Measurements from ENCODE around the gene SPAG6. TPM values are rescaled to one million over a fixed set of nuclear protein-coding genes. Genes with fewer than 3 reads are reported as not detected.

The SPAG6 gene
- total and polyA plus RNA-seq, 2 experiments from 2014 or later: 0.21 TPM; not detected in 1

- DNase-seq (ENCODE audit: low spot score) (peak; percentile 45), ATAC-seq (no peak)
- H2AFZ ChIP-seq: no peak overlapping the region
- peaks cover 33% of the 10 kb centered on the region for H3F3A ChIP-seq (replicated peaks; ENCODE audit: low read depth)
- Mint-ChIP-seq H3K36me3 (ENCODE audit: low read depth) (peaks cover 3% of the 10 kb centered on the region; the same call in 2 of the 3 replicates), H3K9me3 (peaks cover 8% of the 10 kb centered on the region), H3K27me3 (ENCODE audit: insufficient read depth, low read depth, poor library complexity) (peaks cover 79% of the 10 kb centered on the region), H3K27ac (no peak overlapping the region), H3K4me3 (peak overlapping the region; percentile 28; the same call in 2 of the 3 replicates), H3K4me1 (peaks cover 42% of the 10 kb centered on the region)
- 0 out of 2 replicates have a peak, but pooled peaks cover 4% of the 10 kb centered on the region for H3K79me2 ChIP-seq (replicated peaks; ENCODE audit: insufficient read depth)
- H3K27me3 ChIP-seq (ENCODE audit: insufficient read depth): peaks cover 81% of the 10 kb centered on the region
- peaks cover 62% of the 10 kb centered on the region for H3K4me1 ChIP-seq (ENCODE audit: insufficient read depth)
- H3K4me2 ChIP-seq: peak overlapping the region; percentile 82
- H3K4me3 ChIP-seq: 0 out of 2 replicates have a peak overlapping the region, but pooled peaks have one; percentile 55
- H3K9me2 ChIP-seq (ENCODE audit: insufficient read depth): no peaks in the 10 kb centered on the region
- no peak overlapping the region for H3K27ac ChIP-seq (ENCODE audit: low read depth)
- TF ChIP-seq, protein P1, sequence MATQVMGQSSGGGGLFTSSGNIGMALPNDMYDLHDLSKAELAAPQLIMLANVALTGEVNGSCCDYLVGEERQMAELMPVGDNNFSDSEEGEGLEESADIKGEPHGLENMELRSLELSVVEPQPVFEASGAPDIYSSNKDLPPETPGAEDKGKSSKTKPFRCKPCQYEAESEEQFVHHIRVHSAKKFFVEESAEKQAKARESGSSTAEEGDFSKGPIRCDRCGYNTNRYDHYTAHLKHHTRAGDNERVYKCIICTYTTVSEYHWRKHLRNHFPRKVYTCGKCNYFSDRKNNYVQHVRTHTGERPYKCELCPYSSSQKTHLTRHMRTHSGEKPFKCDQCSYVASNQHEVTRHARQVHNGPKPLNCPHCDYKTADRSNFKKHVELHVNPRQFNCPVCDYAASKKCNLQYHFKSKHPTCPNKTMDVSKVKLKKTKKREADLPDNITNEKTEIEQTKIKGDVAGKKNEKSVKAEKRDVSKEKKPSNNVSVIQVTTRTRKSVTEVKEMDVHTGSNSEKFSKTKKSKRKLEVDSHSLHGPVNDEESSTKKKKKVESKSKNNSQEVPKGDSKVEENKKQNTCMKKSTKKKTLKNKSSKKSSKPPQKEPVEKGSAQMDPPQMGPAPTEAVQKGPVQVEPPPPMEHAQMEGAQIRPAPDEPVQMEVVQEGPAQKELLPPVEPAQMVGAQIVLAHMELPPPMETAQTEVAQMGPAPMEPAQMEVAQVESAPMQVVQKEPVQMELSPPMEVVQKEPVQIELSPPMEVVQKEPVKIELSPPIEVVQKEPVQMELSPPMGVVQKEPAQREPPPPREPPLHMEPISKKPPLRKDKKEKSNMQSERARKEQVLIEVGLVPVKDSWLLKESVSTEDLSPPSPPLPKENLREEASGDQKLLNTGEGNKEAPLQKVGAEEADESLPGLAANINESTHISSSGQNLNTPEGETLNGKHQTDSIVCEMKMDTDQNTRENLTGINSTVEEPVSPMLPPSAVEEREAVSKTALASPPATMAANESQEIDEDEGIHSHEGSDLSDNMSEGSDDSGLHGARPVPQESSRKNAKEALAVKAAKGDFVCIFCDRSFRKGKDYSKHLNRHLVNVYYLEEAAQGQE (IDR thresholded peaks at IDR 0.05; ENCODE audit: unreplicated experiment): no peak
- TF ChIP-seq ZNF114 (CRISPR knock-in tag; IDR thresholded peaks at IDR 0.05): no peak
- no peaks in the 10 kb centered on the region for H3K36me3 ChIP-seq (ENCODE audit: insufficient read depth)
- H4K20me1 ChIP-seq (replicated peaks; ENCODE audit: insufficient read depth): peaks cover 12% of the 10 kb centered on the region
Observed at GRCh38 chr10:22323538-22324305, 21.6 kb upstream of the SPAG6 start.

DNA sequence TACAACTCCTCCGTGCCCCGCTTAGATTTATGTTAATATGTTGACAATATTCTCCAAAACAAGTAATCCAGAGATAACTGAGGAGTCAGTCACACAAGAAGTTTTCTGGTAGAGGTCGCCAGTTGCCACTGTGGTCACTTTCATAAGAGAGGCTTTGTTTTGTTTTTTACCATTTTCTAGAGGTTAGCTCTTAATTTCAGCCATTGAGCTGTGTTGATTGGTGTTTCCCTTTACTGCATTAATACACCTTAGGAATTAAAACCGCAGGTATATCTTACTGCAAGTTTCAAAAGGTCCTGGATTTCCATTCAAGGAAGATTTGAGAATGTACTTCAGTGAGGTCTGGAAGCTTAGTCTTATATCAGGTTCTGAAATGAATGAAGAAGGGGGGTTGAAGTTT lies 20.9 kb upstream of the SPAG6 start:
- H3K4me2 ChIP-seq: peak overlapping the region; percentile 82
- H3K9me2 ChIP-seq (ENCODE audit: insufficient read depth): no peaks in the 10 kb centered on the region
- Mint-ChIP-seq H3K4me1 (peaks cover 42% of the 10 kb centered on the region), H3K27me3 (ENCODE audit: insufficient read depth, low read depth, poor library complexity) (peaks cover 75% of the 10 kb centered on the region), H3K4me3 (peak overlapping the region; percentile 64), H3K36me3 (ENCODE audit: low read depth) (peaks cover 3% of the 10 kb centered on the region; the same call in 2 of the 3 replicates), H3K9me3 (peaks cover 8% of the 10 kb centered on the region), H3K27ac (no peak overlapping the region)
- 0 out of 2 replicates have a peak, but pooled peaks cover 4% of the 10 kb centered on the region for H3K79me2 ChIP-seq (replicated peaks; ENCODE audit: insufficient read depth)
- no peak for ATAC-seq
- H3K4me1 ChIP-seq (ENCODE audit: insufficient read depth): peaks cover 61% of the 10 kb centered on the region
- peaks cover 26% of the 10 kb centered on the region for H3F3A ChIP-seq (replicated peaks; ENCODE audit: low read depth)
- no peak overlapping the region for H2AFZ ChIP-seq
- peaks cover 81% of the 10 kb centered on the region for H3K27me3 ChIP-seq (ENCODE audit: insufficient read depth)
- no peaks in the 10 kb centered on the region for H3K36me3 ChIP-seq (ENCODE audit: insufficient read depth)
- no peak overlapping the region for H3K27ac ChIP-seq (ENCODE audit: low read depth)
- H4K20me1 ChIP-seq (replicated peaks; ENCODE audit: insufficient read depth): peaks cover 6% of the 10 kb centered on the region
- no peak for DNase-seq (ENCODE audit: low spot score)
- H3K4me3 ChIP-seq: peak overlapping the region; percentile 55
- TF ChIP-seq EZH2 (IDR thresholded peaks at IDR 0.05; ENCODE audit: low read depth, unreplicated experiment) (no peak), EZH2phosphoT487 (IDR thresholded peaks at IDR 0.05; ENCODE audit: unreplicated experiment) (no peak)
- TF ChIP-seq, protein P2, sequence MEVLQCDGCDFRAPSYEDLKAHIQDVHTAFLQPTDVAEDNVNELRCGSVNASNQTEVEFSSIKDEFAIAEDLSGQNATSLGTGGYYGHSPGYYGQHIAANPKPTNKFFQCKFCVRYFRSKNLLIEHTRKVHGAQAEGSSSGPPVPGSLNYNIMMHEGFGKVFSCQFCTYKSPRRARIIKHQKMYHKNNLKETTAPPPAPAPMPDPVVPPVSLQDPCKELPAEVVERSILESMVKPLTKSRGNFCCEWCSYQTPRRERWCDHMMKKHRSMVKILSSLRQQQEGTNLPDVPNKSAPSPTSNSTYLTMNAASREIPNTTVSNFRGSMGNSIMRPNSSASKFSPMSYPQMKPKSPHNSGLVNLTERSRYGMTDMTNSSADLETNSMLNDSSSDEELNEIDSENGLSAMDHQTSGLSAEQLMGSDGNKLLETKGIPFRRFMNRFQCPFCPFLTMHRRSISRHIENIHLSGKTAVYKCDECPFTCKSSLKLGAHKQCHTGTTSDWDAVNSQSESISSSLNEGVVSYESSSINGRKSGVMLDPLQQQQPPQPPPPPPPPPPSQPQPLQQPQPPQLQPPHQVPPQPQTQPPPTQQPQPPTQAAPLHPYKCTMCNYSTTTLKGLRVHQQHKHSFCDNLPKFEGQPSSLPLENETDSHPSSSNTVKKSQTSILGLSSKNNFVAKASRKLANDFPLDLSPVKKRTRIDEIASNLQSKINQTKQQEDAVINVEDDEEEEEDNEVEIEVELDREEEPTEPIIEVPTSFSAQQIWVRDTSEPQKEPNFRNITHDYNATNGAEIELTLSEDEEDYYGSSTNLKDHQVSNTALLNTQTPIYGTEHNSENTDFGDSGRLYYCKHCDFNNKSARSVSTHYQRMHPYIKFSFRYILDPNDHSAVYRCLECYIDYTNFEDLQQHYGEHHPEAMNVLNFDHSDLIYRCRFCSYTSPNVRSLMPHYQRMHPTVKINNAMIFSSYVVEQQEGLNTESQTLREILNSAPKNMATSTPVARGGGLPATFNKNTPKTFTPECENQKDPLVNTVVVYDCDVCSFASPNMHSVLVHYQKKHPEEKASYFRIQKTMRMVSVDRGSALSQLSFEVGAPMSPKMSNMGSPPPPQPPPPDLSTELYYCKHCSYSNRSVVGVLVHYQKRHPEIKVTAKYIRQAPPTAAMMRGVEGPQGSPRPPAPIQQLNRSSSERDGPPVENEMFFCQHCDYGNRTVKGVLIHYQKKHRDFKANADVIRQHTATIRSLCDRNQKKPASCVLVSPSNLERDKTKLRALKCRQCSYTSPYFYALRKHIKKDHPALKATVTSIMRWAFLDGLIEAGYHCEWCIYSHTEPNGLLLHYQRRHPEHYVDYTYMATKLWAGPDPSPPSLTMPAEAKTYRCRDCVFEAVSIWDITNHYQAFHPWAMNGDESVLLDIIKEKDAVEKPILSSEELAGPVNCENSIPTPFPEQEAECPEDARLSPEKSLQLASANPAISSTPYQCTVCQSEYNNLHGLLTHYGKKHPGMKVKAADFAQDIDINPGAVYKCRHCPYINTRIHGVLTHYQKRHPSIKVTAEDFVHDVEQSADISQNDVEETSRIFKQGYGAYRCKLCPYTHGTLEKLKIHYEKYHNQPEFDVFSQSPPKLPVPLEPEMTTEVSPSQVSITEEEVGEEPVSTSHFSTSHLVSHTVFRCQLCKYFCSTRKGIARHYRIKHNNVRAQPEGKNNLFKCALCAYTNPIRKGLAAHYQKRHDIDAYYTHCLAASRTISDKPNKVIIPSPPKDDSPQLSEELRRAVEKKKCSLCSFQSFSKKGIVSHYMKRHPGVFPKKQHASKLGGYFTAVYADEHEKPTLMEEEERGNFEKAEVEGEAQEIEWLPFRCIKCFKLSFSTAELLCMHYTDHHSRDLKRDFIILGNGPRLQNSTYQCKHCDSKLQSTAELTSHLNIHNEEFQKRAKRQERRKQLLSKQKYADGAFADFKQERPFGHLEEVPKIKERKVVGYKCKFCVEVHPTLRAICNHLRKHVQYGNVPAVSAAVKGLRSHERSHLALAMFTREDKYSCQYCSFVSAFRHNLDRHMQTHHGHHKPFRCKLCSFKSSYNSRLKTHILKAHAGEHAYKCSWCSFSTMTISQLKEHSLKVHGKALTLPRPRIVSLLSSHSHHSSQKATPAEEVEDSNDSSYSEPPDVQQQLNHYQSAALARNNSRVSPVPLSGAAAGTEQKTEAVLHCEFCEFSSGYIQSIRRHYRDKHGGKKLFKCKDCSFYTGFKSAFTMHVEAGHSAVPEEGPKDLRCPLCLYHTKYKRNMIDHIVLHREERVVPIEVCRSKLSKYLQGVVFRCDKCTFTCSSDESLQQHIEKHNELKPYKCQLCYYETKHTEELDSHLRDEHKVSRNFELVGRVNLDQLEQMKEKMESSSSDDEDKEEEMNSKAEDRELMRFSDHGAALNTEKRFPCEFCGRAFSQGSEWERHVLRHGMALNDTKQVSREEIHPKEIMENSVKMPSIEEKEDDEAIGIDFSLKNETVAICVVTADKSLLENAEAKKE (CRISPR knock-in tag; IDR thresholded peaks at IDR 0.05): no peak
- TF ChIP-seq, protein P1 (IDR thresholded peaks at IDR 0.05; ENCODE audit: unreplicated experiment): no peak
